Measurements from ENCODE around the gene SLC25A22.

GRCh38 chr11:760236-760635, 37.8 kb downstream of the SLC25A22 start:
- no peak for TF ChIP-seq POLR2A (IDR thresholded peaks at IDR 0.05)
- TF ChIP-seq CTCF (IDR thresholded peaks at IDR 0.05), result no peak
